A204.1 (cell line): ENCODE results near the gene LYZL1.
"Not testable (repeated sequence)": the region's sequence is repeated elsewhere in the genome, so short reads cannot be mapped to it uniquely, and the experiment has no call there.

Experiments used
- FAIRE-seq: peaks from 2 replicates; lab custom pipeline; 2012; peaks lifted over from hg19 to GRCh38; lab: Jason Lieb, UNC

LYZL1 gene

DNA sequence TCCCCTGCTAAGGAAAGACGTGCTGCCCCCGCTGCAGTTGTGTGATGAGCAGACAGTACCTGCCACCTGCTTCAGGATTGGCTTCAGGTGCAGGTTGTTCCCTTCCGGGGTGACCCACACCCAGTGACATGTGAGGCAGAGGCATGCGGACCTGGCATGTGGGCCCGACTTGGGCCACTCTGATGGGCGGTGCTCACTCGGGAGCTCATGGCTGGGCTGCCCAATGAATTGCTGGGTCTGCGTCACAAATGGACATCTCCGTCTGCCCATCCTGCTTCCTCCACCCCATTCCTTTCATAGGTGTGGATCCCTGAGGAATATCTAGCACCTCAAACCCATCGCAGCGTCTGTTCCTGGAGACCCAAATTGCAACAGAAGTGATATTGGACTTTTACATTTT lies 19.3 kb downstream of the LYZL1 start:
- not testable (repeated sequence) for FAIRE-seq

DNA sequence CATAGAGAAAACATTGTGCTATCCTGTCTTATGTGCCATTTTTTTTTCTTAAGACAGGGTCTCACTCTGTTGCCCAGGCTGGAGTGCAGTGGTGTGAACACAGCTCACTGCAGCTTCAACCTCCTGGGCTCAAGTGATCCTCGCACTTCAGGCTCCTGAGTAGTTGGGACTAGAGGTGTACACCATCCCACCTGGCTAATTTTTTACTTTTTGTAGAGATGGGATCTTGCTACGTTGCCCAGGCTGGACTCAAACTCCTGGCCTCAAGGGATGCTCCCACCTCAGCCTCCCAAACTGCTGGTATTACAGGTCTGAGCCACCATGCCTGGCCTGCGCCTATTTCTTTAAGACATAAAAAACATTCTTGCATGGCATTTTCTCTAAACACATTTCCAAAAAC lies 20.6 kb downstream of the LYZL1 start:
- FAIRE-seq = no peak

DNA sequence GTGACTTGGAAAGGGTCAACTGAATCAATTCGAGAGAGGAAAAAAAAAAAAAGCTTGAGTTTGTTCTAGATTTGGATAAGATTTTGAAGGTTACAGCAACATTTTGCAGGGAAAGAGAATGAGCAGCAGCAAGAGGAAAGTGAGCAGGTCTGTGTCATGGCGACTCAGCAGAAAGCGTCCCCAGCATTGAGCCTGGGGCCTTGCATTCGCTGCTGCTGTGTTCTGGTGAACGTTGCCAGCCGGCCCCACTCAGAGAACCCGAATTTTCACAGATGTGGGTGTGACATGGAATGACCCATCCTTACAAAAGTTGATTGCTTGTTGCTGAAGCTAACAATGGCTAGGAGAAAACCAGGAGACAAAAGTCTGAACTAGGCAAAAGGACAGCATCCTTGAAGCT lies 21.6 kb downstream of the LYZL1 start:
- not testable (repeated sequence) for FAIRE-seq

DNA sequence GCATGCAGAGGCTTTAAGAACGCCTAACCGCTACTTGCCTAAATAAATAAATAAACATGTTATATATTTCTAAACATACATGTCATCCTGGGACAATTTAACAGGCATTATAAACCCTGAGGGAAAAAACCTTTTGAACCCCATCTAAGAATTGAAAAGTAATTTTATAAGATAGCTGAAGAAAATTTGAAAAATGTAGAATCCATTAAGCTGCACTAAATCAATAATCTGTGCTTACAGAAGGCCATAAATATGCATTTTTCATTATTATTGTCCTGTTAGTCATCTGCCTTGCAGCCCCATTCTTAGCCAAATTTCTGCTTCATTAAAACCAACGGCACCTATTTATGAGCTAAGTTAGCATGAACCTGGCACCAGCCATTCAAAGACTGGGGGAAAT lies 24.2 kb downstream of the LYZL1 start:
- FAIRE-seq = no peak

DNA sequence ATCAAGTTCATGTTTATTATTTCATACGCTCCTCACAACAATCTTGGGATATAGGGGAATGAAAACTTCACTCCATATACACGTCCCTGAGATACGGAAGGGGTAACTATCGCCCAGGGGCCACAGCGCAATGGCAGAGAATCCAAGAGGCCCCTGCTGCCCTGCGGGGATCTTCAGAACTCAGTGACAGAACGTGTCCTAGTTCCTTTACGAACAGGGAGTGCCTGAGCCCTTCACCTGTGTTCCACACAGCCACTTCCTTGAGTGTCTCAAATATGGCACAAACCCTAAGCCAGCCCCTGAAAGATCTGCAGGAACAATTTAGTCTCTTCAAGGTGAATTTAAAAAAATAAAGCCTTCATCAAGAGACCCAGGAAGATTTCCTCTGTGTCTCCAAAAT lies 25.9 kb downstream of the LYZL1 start:
- no peak for FAIRE-seq

DNA sequence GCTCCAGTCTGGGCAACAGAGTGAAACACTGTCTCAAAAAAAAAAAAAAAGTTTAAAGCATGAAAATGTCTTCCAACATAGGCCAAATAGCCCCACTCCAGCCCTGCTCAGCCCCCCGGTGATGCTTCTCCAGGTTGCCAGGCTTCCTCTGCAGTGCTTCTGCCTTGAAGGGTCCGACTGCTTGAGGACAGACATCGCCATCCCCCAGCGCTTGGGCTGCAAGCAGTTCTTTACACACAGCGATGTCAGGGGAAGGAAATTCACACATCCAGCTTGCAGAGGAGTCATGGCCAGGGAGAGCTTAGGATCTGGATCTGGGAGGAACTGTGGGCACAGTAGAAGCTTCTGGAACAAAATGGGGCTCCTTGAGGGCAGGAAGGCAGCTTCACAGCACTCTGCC lies 26.9 kb downstream of the LYZL1 start:
- no peak for FAIRE-seq

DNA sequence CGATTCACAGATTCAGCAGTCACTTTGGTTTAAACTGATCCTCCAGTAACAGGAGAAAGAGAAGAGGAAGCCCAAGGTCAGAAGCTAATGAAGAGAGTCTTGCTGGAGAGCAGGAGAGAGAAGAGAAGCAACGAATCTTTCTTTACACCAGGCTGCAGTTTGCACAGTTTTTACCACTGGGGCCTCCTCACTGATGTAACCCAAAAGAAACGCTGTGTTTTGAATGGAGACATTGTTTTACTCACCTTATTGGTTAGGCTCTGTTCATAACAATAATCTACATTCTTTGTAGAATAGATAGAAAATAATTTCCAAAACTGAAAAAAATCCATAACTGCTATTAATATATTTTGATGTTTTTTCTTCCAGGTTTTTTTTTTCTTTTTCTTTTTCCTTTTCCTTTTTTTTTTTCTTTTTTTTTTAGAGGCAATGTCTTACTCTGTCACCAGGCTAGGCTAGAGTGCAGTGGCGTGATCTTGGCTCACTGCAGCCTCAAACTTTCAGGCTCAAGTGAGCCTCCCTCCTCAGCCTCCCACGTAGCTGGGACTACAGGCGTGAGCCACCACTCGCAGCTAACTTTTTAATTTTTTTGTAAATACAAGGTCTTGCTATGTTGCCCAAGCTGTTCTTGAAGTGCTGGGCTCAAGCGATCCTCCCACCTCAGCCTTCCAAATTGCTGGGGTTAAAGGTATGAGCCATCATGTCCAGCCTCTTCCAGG lies 27.6 kb downstream of the LYZL1 start:
- FAIRE-seq = no peak

DNA sequence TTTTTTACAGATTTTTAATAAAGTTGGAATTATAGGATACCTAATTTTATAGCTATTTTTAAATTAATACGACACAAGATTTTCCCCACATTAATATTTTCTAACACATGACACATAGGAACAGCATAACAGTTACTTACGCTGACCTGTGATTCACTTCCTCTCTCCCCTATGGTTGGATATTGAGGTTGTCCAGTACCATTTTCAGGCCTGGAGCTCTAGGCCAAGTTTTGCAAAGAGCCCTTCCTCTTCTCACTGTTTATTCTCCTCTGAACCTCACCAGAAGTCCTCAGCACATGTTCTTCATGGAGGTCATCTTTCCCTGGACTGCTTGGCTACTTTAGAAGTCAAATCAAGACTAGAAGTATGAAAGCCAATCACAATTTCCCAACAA lies 28.2 kb downstream of the LYZL1 start:
- FAIRE-seq = no peak

DNA sequence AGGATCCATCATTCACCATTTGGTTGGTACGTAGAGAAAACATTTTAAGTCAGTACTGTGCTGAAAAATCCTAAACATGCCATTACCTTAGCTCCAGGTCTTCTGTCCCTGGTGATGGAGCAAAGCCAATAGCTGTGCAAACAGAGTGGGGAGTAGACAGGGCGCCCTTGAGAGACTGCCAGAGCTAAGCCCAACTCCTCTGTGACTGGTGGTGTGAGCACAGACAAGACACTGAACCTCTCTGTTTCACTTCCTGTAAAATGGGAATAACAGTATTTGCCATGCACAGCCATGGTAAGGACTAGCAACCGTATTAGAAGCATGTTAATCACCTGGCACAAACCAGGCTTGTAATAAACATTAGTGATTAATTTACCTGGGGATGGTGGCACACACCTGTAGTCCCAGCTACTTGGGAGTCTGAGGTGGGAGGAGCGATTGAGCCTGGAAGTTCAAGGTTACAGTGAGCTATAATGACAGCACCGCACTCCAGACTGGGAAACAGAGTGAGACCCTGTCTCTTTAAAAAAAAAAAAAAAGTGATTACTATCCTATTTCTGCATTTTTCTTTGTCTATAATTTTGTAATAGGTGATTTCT lies 28.7 kb downstream of the LYZL1 start:
- FAIRE-seq = no peak

DNA sequence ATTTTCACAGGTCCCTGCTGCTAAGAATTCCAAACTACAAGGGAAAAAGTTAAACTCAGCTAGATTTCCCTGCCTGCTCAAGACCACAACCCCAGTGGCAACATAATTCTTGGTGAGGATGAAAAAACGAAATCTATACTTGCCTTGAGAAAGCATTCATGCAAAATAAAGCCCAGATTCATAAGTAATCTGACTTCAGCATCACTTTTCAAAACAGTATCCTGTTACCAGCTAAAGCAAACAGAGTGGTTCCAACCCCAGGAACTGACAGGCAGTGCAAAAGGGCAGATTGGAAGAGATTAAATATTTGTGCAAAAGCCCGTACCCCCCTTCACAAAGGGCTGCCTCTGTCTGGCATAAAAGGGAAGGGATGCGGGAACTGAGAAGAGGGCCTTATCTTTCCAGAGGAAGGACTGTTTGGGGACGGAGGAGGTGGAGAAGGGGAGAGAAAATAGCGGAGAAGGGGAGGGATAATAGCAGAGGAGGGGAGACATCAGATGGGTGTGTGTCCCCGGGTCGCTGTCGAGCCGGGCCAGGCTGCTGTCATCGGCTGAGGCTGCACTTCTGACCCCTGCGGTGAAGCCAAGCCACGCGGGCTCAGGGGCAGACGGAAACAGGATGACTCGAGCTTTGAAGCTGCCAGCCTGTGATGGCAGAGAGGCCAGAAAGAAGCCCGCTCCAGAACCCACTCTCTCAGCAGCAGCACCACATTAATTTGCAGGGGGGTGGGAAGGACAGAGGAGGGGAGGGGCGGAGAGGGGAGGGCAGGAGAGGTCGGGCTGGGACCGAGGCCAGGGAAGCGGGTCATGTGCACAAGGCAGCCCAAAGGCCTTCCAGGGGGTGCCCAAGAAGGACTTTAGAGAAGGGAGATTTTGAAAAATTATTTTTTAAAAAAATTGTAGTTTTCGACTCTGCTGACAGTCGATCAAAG lies 29.5 kb downstream of the LYZL1 start:
- FAIRE-seq = not testable (repeated sequence)

DNA sequence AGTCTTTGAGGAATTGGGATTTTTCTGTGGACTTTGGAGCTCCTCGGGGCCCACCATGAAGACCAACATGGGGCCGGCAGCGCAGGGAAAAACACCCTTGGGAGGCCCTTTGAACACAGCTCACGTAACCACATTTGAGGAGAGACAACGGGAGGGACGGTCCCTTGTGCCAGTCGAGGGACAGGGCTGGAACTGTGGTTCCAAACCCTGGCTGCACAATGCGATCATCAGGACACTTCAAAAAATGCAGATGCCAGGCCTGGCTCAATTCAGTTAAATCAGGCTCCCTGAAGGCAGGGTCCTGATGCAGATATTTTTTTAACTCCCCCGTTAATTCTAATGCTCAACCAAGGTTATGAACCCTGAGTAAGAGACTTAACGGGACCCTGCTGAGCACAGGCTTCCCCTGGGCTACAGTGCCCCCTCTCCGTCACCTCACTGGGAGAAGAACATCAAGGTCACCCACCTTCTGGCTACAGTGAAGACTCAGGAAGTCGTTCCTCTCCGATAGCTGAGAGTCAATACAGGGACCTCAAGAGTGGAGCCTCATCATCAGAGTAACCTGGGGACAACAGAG lies 30.4 kb downstream of the LYZL1 start:
- FAIRE-seq = no peak

DNA sequence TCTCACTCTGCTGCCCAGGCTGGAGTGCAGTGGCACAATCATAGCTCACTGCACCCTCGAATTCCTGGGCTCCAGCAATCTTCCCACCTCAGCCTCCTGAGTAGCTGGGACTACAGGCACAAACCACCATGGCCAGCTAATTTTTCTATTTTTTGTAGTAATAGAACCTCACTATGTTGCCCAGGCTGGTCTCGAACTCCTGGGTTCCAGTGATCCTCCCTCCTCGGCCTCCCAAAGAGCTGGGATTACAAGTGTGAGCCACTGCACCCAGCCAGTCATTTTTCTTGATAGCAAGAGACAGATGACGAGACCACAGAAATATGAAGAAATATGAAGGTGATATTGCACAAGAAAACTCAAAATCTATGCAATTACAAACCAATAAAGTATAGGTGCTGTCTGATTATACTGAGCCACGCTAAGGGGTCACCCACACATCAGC lies 31.8 kb downstream of the LYZL1 start:
- not testable (repeated sequence) for FAIRE-seq

DNA sequence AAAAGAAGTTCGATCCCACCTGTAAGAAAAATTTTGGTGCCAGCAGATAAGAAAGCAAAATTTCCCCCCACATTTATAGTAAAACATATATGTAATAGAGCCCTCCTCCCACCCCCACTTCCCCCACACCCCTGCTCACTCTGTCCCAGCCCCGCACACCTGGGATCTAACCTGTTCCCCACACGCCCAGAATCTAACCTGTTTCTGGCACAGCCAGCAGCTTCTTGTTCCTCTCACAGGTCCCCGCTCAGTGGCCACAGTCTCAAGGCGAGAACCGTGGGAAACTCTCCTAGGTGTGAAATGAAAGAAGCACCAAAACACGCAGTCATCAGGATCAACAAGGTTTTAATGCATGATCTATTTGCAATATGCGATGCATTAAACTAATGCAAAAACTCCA lies 32.8 kb downstream of the LYZL1 start:
- no peak for FAIRE-seq

DNA sequence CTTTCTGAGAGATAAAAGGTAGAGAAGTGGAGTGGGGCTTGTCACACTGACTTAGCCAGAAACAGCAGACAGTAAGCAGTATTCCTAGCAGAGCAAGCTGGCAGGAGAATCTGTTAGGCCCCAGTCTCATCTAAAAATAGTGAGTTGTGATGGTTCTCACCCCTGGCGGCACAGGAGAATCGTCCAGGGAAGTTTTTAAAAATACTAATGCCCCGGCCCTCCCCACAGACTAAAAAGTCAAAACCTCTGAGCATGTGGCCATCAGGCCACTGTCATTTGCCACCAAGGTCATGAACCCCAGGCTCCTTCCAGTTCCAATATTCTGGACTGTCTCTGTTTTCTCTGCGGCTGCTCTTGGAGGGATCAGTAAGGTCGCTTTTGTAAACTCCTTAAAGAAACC lies 34.0 kb downstream of the LYZL1 start:
- FAIRE-seq = no peak

DNA sequence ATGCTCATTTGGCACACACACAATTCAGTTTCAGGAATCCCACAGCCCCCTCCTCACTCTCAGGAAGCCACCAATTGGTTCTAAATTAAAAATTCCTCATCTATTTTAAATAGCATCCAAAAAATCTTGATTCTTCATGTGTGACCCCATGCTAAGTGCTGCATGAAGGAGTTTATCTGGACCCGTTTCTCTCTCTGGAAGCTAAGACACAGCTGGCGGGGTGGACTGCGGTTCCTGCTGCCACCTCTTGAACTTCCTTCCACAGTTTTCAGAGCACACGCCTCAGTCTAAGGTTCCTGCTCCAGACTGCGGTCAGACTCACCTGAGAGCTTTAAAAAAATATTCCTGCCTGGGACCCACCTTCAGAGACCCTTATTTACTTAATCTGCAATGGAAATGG lies 34.5 kb downstream of the LYZL1 start:
- FAIRE-seq = no peak

DNA sequence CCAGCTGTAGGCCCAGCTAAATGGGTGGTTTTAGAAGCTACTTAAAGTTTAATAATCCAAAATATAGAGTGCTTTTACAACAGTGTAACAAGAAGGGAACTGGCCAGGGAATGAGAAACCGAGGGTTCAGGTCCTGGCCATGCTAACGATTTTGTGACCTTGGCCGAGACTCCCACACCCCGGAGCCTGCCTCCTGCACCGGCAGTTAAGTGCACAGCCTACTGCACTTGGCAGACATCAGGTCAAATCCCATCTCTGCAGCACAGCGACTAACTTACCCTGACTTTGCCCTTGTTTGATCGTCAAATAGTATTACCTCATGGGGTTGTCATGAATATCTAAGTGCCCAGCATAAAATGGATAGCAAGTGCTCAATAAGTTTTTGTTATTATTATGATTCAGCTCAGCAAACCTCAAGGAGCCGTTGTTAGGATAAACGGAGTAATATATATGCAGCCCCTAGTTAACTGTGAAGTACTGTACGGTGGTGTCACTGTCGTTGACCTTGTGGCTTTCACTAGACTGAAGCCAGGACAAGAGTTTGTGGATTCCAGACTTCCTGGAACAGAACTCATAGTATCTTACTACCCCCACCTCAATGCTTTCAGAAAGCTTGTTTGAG lies 35.5 kb downstream of the LYZL1 start:
- FAIRE-seq = no peak

DNA sequence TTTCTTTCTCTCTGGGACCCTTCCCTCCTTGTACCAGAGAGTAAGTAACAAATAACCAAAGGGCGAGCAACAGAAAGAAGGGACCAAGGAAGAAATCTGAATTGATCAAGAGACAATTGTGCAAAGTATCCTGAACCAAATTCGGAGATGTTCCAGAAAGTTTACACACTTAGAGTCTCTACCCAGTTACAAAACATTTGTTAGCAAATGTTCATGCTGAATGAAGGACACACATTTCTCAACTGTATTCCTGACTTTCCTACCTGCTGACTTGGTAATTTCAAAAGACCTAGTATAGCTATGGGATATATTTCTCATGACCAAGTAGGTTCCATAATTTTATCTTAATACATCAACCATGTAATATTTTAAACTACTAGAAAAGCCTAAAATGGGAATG lies 37.4 kb downstream of the LYZL1 start:
- FAIRE-seq = no peak

DNA sequence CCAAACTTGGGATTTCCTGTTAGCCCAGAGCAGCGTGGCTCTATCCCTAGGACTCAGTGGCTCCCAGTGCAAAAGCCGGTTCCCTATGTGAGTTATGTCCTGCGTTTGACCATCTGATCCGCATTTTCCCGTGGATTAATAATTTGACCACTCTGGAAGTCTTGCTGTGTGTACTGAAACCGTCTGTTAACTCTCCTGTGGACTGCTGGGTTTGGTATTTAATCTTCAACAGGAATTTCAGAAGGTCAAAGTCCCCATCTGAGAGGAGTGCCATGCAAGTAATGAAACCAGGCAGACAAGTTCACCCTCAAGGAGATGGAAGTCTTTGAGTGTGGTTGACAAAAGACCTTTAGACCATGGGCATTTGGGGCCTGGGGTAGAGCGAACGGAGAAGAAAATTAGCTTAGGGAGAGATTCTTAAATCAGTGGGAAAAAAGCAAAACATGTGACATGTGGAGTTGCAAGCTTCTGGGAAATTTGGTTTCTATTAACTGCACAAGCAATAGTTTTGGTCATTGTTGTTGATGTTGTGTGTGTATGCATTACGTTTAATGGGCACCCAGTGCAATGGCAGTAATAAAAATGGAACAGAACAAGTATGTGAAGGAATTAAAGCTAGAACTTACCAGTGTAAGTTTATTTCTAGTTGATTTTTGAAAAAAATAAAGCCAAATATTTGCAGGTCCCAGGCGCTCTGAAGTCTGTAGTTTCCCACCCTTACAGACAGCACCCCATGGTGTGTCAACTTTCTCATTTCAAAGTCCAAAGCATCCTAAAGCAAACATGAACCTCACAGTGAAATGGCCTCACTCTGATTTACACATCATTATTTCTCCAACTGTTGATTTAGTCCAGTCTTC lies 38.2 kb downstream of the LYZL1 start:
- no peak for FAIRE-seq

DNA sequence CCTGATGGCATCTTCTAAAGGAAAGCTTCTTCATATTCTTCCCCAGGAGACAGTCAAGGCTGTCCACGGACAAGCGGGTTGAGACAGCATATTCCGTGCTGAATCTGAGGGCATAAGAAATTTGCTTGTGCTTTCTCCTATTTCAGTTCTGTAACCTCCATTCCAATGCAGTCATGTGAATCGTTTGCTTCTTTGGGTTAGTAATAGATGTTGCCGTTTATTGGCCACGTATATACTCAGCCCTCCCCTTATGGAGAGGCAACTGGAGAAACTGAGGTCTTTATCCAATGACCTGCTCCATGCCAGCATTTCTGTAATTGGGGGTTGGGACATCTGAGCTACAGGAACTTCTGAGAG lies 38.9 kb downstream of the LYZL1 start:
- FAIRE-seq = no peak

DNA sequence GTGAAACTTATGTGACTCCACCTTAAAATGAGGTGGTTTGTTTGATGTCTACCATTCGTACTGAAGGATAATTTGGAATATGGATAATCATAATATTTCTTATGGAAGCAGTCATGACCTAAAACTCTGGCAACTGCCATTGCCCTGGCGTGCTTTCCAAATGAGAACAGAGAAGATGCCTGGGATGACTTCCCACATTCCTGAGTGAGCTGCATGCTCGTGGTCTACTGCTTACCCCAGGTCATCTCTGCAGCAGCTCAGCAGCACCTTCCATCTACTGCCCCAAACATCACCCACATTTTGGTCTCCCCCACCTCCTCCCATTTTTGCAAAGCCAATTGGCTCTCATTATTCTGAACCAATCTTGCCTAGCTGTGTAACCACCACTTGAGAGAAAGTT lies 40.1 kb downstream of the LYZL1 start:
- FAIRE-seq = no peak

DNA sequence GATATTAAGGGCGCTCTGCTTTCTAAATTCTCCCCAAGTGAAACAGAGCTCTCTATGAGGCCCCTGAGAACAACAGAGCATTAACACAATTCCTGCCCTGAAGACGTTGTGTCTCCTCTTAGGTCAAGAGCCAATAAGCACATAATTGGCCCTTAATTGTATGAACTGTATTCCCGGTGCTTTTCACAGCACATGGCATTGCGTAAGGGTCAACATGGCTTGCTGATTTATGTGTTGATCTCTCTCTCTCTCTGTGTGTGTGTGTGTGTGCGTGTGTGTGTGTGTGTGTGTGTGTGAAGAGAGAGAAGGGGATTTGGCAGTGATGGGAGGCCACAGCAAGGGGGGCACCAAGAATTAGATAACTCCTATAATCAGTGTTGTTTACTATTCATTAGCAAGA lies 40.5 kb downstream of the LYZL1 start:
- no peak for FAIRE-seq
